GM23248 (cell line): ENCODE results near the gene KRTAP11-1.

Source experiments
- EZH2 ChIP-seq: fragments of 200-600 bp; sonication (generic); IDR thresholded peaks from 2 replicates; pipeline ENCODE4 v1.6.1; 2018; ENCODE audit warnings: antibody characterized with exemption, mild to moderate bottlenecking; ENCODE audit not compliant: insufficient read depth, poor library complexity, severe bottlenecking
- EZH2phosphoT487 ChIP-seq: fragments of 200-600 bp; sonication (generic); IDR thresholded peaks from 2 replicates; pipeline ENCODE4 v1.6.1; 2018; ENCODE audit warnings: antibody characterized with exemption, moderate library complexity, mild to moderate bottlenecking, low read depth; ENCODE audit not compliant: insufficient read depth

DNA sequence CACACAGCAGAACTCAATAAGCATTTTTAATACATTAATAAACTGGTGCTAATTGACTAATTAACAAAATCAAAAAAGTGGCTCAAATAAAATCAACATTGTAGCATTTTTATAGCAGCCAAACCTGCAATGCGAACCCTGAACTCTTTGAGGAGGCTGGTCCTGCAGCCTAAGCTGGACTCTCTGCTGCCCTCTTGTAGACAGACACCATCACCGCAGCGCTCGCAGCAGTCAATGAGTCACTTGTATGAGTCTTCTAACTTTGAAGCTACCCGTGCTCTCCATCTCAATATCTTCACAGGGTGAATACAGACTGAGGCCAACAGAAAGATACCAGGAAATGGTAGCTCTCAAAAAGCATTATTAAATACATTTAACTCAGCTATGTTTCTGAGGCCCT, 42.1 kb downstream of the KRTAP11-1 start:
- TF ChIP-seq EZH2 = no peak
- no peak for TF ChIP-seq EZH2phosphoT487
